ENCODE data around the gene NHLH1.

Gene NHLH1

GRCh38 chr1:160366731-160367515 lies at the start of gene NHLH1:
Gene NHLH1, plus strand, starts transcription at chr1:160367071. Its CDS starts 3,661 bp downstream, at chr1:160370732.
- DNase-seq, result no peak

GRCh38 chr1:160322831-160323230 lies 44.0 kb upstream of the NHLH1 start:
- no peak for DNase-seq

- no peak for DNase-seq
These were observed 41.6 kb upstream of the NHLH1 start for GRCh38 chr1:160325252-160325651.

GRCh38 chr1:160326418-160326817 lies 40.5 kb upstream of the NHLH1 start:
- DNase-seq, result no peak

- no peak for DNase-seq
These were observed 38.7 kb upstream of the NHLH1 start for GRCh38 chr1:160328184-160328583.

GRCh38 chr1:160330119-160330518 lies 36.8 kb upstream of the NHLH1 start:
- DNase-seq, result no peak

GRCh38 chr1:160332516-160332915 lies 34.4 kb upstream of the NHLH1 start:
- no peak for DNase-seq

GRCh38 chr1:160338580-160338979 lies 28.3 kb upstream of the NHLH1 start:
- no peak for DNase-seq

GRCh38 chr1:160340146-160340545 lies 26.7 kb upstream of the NHLH1 start:
- no peak for DNase-seq

- DNase-seq, result no peak
These were observed 26.0 kb upstream of the NHLH1 start for GRCh38 chr1:160340866-160341265.

GRCh38 chr1:160342526-160342925 lies 24.3 kb upstream of the NHLH1 start:
- DNase-seq, result peak in 1 of 2 experiments; percentile 39

GRCh38 chr1:160342953-160343869 lies 23.7 kb upstream of the NHLH1 start, which contains the start of the genes COPA and NCSTN:
Gene COPA, minus strand, starts transcription at chr1:160343250. Its CDS starts 80 bp downstream, at chr1:160343170.
Gene NCSTN, plus strand, starts transcription at chr1:160343383. Its CDS starts 14 bp downstream, at chr1:160343397.
- DNase-seq, result peak; percentile 92 to 93

GRCh38 chr1:160344241-160344640 lies 22.6 kb upstream of the NHLH1 start:
- no peak for DNase-seq

- no peak for DNase-seq
These were observed 21.9 kb upstream of the NHLH1 start for GRCh38 chr1:160344936-160345335.

- DNase-seq, result no peak
These were observed 20.4 kb upstream of the NHLH1 start for GRCh38 chr1:160346463-160346862.

- DNase-seq, result no peak
These were observed 19.9 kb upstream of the NHLH1 start for GRCh38 chr1:160346958-160347357.

GRCh38 chr1:160351629-160352028 lies 15.2 kb upstream of the NHLH1 start:
- no peak for DNase-seq

- DNase-seq, result no peak
These were observed 14.3 kb upstream of the NHLH1 start for GRCh38 chr1:160352555-160352954.

GRCh38 chr1:160353223-160353622 lies 13.6 kb upstream of the NHLH1 start:
- no peak for DNase-seq

GRCh38 chr1:160354388-160354985 lies 12.4 kb upstream of the NHLH1 start:
- peak in 1 of 2 experiments; percentile 35 for DNase-seq

GRCh38 chr1:160357286-160358002 lies 9.4 kb upstream of the NHLH1 start:
- no peak for DNase-seq

- no peak for DNase-seq
These were observed 8.8 kb upstream of the NHLH1 start for GRCh38 chr1:160358073-160358472.
